Endothelial cell of umbilical vein (primary cell): ENCODE results near the gene ITPR2.

Experiments used
- CTCF ChIP-seq, 2 donors: IDR thresholded peaks; 1 replicate in 1 of 2; 2 replicates in 1 of 2; pipeline ENCODE4 v1.5.1; 2011; ENCODE audit warnings: low read length in 2 of 2, mild to moderate bottlenecking in 2 of 2, moderate library complexity in 2 of 2, control low read depth in 1 of 2, inconsistent platforms in 1 of 2, low read depth in 1 of 2; ENCODE audit not compliant: insufficient read depth in 1 of 2; ENCODE audit errors: extremely low read depth in 1 of 2
- FOS ChIP-seq: IDR thresholded peaks from 2 replicates; pipeline ENCODE4 v1.6.1; 2011; ENCODE audit warnings: mild to moderate bottlenecking, low read length, moderate library complexity, borderline replicate concordance; ENCODE audit not compliant: insufficient read depth

- TF ChIP-seq CTCF (IDR thresholded peaks at IDR 0.05; ENCODE audit: extremely low read depth in 1 of 2, insufficient read depth in 1 of 2, low read depth in 1 of 2, low read length in 2 of 2) (no peak), FOS (no peak)
These were observed 401.8 kb downstream of the ITPR2 start for GRCh38 chr12:26431211-26431610.
